ENCODE measurements around the gene KAT7.

KAT7 gene

GRCh38 chr17:49832840-49833599 lies 44.5 kb downstream of the KAT7 start:
- peak; percentile 35 for DNase-seq (ENCODE audit: low read depth)
- no peak for TF ChIP-seq CTCF (IDR thresholded peaks at IDR 0.05; ENCODE audit: low read length, missing control alignments)
- no peak overlapping the region for H3K4me3 ChIP-seq (replicated peaks; ENCODE audit: low read depth, low read length)

- DNase-seq (ENCODE audit: low read depth) = no peak
- no peak overlapping the region for H3K4me3 ChIP-seq (replicated peaks; ENCODE audit: low read depth, low read length)
- TF ChIP-seq CTCF (IDR thresholded peaks at IDR 0.05; ENCODE audit: low read length, missing control alignments) = no peak
Measured at GRCh38 chr17:49834118-49834743, 45.8 kb downstream of the KAT7 start.

- DNase-seq (ENCODE audit: low read depth) = no peak
Measured at GRCh38 chr17:49835472-49835871, 47.0 kb downstream of the KAT7 start.

GRCh38 chr17:49836111-49837030 lies 47.9 kb downstream of the KAT7 start:
- DNase-seq (ENCODE audit: low read depth) = peak; percentile 87
- H3K4me3 ChIP-seq (replicated peaks; ENCODE audit: low read depth, low read length) = no peak overlapping the region
- TF ChIP-seq CTCF (IDR thresholded peaks at IDR 0.05; ENCODE audit: low read length, missing control alignments) = no peak

More at GRCh38 chr17:49835472-49835871, 47.0 kb downstream of the KAT7 start:
- no peak overlapping the region for H3K4me3 ChIP-seq (replicated peaks; ENCODE audit: low read depth, low read length)
- TF ChIP-seq CTCF (IDR thresholded peaks at IDR 0.05; ENCODE audit: low read length, missing control alignments) = no peak

GRCh38 chr17:49839455-49839854 lies 51.0 kb downstream of the KAT7 start:
- no peak for DNase-seq (ENCODE audit: low read depth)
- no peak for TF ChIP-seq CTCF (IDR thresholded peaks at IDR 0.05; ENCODE audit: low read length, missing control alignments)
- no peak overlapping the region for H3K4me3 ChIP-seq (replicated peaks; ENCODE audit: low read depth, low read length)

GRCh38 chr17:49841548-49841947 lies 53.1 kb downstream of the KAT7 start:
- peak; percentile 15 for TF ChIP-seq CTCF (IDR thresholded peaks at IDR 0.05; ENCODE audit: low read length, missing control alignments)
- DNase-seq (ENCODE audit: low read depth) = no peak
- no peak overlapping the region for H3K4me3 ChIP-seq (replicated peaks; ENCODE audit: low read depth, low read length)
